Mesenchymal stem cell (in vitro differentiated cells and primary cell): ENCODE data around the gene DBR1.

Experiments
- DNase-seq: peaks from one replicate; pipeline ENCODE4 v3.0.0-alpha.2; 2013
- H2AFZ ChIP-seq: one replicate; pipeline ENCODE4 v1.6.1; 2013; ENCODE audit warnings: low read depth, mild to moderate bottlenecking, control low read depth, inconsistent platforms, low read length, moderate library complexity
- H2AK5ac ChIP-seq: 2 replicates; pipeline ENCODE4 v1.6.1; 2013; ENCODE audit warnings: low read length, moderate library complexity, mild to moderate bottlenecking, inconsistent platforms; ENCODE audit not compliant: severe bottlenecking
- H2BK120ac ChIP-seq: one replicate; pipeline ENCODE4 v1.6.1; 2013; ENCODE audit warnings: low read depth, mild to moderate bottlenecking, inconsistent platforms, low read length, moderate library complexity
- H2BK12ac ChIP-seq, 2 experiments: one replicate each; pipeline ENCODE4 v1.6.1; 2013; ENCODE audit warnings: inconsistent platforms in 2 of 2, low read length in 2 of 2, mild to moderate bottlenecking in 2 of 2, moderate library complexity in 2 of 2, control low read depth in 1 of 2
- H2BK15ac ChIP-seq: one replicate; pipeline ENCODE4 v1.6.1; 2013; ENCODE audit warnings: mild to moderate bottlenecking, low read depth, inconsistent platforms; ENCODE audit not compliant: poor library complexity, severe bottlenecking
- H2BK5ac ChIP-seq: 2 replicates; pipeline ENCODE4 v1.6.1; 2013; ENCODE audit warnings: low read depth, mild to moderate bottlenecking, low read length, control low read depth, inconsistent platforms; ENCODE audit not compliant: poor library complexity, severe bottlenecking
- H3K14ac ChIP-seq, 2 experiments: one replicate each; pipeline ENCODE4 v1.6.1; 2013; ENCODE audit warnings: inconsistent platforms in 2 of 2, low read length in 2 of 2, control low read depth in 1 of 2, mild to moderate bottlenecking in 1 of 2, moderate library complexity in 1 of 2
- H3K18ac ChIP-seq, 2 experiments: one replicate each; pipeline ENCODE4 v1.6.1; 2013; ENCODE audit warnings: inconsistent platforms in 2 of 2, low read length in 2 of 2, control low read depth in 1 of 2, low read depth in 1 of 2, mild to moderate bottlenecking in 1 of 2
- H3K23ac ChIP-seq, 2 experiments: one replicate each; pipeline ENCODE4 v1.6.1; 2013; ENCODE audit warnings: inconsistent platforms in 2 of 2, low read length in 2 of 2, mild to moderate bottlenecking in 2 of 2, moderate library complexity in 2 of 2, control low read depth in 1 of 2
- H3K27ac ChIP-seq: 2 replicates; pipeline ENCODE4 v1.5.1; 2013; ENCODE audit warnings: mild to moderate bottlenecking, moderate library complexity, low read length, control low read depth, inconsistent platforms; ENCODE audit not compliant: poor library complexity, severe bottlenecking
- H3K27me3 ChIP-seq, 2 experiments: 2 replicates each; pipeline versions ENCODE4 v1.6.1 to v1.7.0; 2013; ENCODE audit warnings: low read length in 2 of 2, mild to moderate bottlenecking in 2 of 2, moderate library complexity in 2 of 2, control low read depth in 1 of 2, inconsistent platforms in 1 of 2; ENCODE audit not compliant: control insufficient read depth in 1 of 2, insufficient read depth in 1 of 2
- H3K36me3 ChIP-seq, 2 experiments: 2 replicates each; pipeline versions ENCODE4 v1.6.1 to v1.7.0; 2013; ENCODE audit warnings: low read length in 2 of 2, control low read depth in 1 of 2, inconsistent platforms in 1 of 2, low read depth in 1 of 2, mild to moderate bottlenecking in 1 of 2; ENCODE audit not compliant: insufficient read depth in 2 of 2, control insufficient read depth in 1 of 2
- H3K4ac ChIP-seq, 2 experiments: one replicate each; pipeline ENCODE4 v1.6.1; 2013; ENCODE audit warnings: inconsistent platforms in 2 of 2, low read length in 2 of 2, mild to moderate bottlenecking in 2 of 2, moderate library complexity in 2 of 2, control low read depth in 1 of 2, low read depth in 1 of 2
- H3K4me1 ChIP-seq: 2 replicates; pipeline ENCODE4 v1.6.1; 2013; ENCODE audit warnings: low read depth, low read length, control low read depth; ENCODE audit not compliant: control insufficient read depth, insufficient read depth
- H3K4me2 ChIP-seq: 2 replicates; pipeline ENCODE4 v1.6.1; 2013; ENCODE audit warnings: low read length, mild to moderate bottlenecking, inconsistent platforms; ENCODE audit not compliant: poor library complexity, severe bottlenecking
- H3K4me3 ChIP-seq, 2 experiments: 2 replicates each; pipeline versions ENCODE4 v1.5.1 to v1.7.0; 2013; ENCODE audit warnings: low read length in 2 of 2, mild to moderate bottlenecking in 2 of 2, control low read depth in 1 of 2, low read depth in 1 of 2; ENCODE audit not compliant: insufficient read depth in 1 of 2
- H3K79me1 ChIP-seq: replicated peaks from 2 replicates; pipeline ENCODE4 v1.6.1; 2013; ENCODE audit warnings: mild to moderate bottlenecking, control low read depth, low read length, inconsistent platforms; ENCODE audit not compliant: poor library complexity, severe bottlenecking
- H3K9ac ChIP-seq: 2 replicates; pipeline ENCODE4 v1.7.0; 2013; ENCODE audit warnings: mild to moderate bottlenecking, low read length, moderate library complexity
- H3K9me3 ChIP-seq: 2 replicates; pipeline ENCODE4 v1.7.0; 2013; ENCODE audit warnings: mild to moderate bottlenecking, low read length; ENCODE audit not compliant: control insufficient read depth
- H4K8ac ChIP-seq: one replicate; pipeline ENCODE4 v1.6.1; 2013; ENCODE audit warnings: inconsistent platforms, mild to moderate bottlenecking, low read length, moderate library complexity
- H4K91ac ChIP-seq: one replicate; pipeline ENCODE4 v1.6.1; 2013; ENCODE audit warnings: mild to moderate bottlenecking, low read length, inconsistent platforms
- WGBS: methylation state at CpG from one replicate; pipeline ENCODE4 v1.1.7; 2013; ENCODE audit warnings: mixed read lengths; 5-methylcytosine and 5-hydroxymethylcytosine counted together

Gene DBR1

DNA sequence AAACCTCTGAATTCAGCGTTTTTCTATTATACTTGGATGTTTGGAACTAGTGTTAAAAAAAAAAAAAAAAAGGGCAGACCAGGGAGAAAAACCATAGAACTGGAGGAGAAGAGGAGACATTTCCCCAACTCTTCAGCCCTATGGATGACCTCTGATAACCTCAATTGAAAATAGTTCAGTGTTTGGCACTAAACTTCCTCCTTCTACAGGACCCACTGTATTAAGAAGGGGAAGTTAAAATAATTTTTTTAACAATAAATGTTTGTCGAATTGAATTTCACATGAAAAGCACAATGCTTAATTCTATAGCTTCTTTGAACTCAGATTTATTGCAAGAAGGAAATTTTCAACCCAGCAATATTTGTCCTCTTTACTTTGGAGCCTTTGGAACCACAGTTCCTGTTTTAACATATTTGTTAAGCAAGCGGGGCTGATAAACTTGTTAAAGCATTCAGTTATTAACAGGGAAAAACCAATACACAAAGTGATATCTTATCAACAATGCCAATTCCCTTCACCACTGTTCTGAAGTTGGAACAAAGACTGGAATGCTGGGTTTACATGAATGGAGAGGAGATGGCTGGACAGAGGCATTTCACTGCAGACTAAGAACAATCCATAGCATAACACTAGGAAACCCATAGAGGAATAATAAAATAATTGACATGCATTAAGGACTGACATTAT lies 39.4 kb downstream of the DBR1 start:
- no peak overlapping the region for H3K23ac ChIP-seq
- H4K91ac ChIP-seq = no peak overlapping the region
- H3K9me3 ChIP-seq = no peaks in the 10 kb centered on the region
- H2BK12ac ChIP-seq = no peak overlapping the region
- no peak for DNase-seq
- no peak overlapping the region for H2AK5ac ChIP-seq
- peaks cover 2% of the 10 kb centered on the region for H3K4me1 ChIP-seq
- H3K4ac ChIP-seq = no peak overlapping the region
- H2AFZ ChIP-seq = no peak overlapping the region
- WGBS = 100% methylated on average over 1 of the region's 3 CpGs
- no peak overlapping the region for H2BK15ac ChIP-seq
- no peak overlapping the region for H3K18ac ChIP-seq
- no peak overlapping the region for H2BK120ac ChIP-seq
- no peak overlapping the region for H4K8ac ChIP-seq
- H3K4me3 ChIP-seq = no peak overlapping the region
- H3K4me2 ChIP-seq = no peak overlapping the region
- peaks cover 0 to 5% of the 10 kb centered on the region in 2 experiments for H3K27me3 ChIP-seq
- no peak overlapping the region for H3K9ac ChIP-seq
- no peaks in the 10 kb centered on the region for H3K36me3 ChIP-seq
- no peak overlapping the region for H2BK5ac ChIP-seq
- no peaks in the 10 kb centered on the region for H3K79me1 ChIP-seq
- H3K27ac ChIP-seq = no peak overlapping the region
- H3K14ac ChIP-seq = no peak overlapping the region

DNA sequence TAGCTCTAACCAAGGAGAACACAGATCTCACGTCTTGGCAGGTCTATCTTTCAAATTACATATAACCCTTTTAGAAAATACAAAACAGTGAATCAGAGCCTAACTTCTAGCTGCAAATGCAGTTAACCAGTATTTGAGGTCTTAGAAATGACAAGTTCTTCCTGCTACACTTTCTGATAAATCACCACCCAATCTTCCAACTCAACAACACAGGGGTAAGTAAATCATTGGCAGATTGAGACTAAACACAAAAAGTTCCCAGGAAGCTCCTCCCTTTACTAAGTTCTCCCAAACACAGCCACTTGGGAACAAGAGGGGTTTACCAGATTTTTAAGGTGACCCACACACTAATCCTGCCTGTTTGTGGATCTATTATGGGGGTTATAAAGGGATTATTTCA lies 42.5 kb downstream of the DBR1 start, which contains the start of gene A4GNT:
Gene A4GNT (minus strand): TSS at position 152 of the 400 bp plus-strand sequence. CDS start 1,134 bp downstream, outside the sequence.
- peaks cover 0 to 5% of the 10 kb centered on the region in 2 experiments for H3K27me3 ChIP-seq
- no peak within 1 kb of the TSS for H3K18ac ChIP-seq
- no peak within 1 kb of the TSS for H2AFZ ChIP-seq
- H3K14ac ChIP-seq = no peak within 1 kb of the TSS
- H2BK120ac ChIP-seq = no peak within 1 kb of the TSS
- no peak within 1 kb of the TSS for H3K23ac ChIP-seq
- H3K4me3 ChIP-seq = no peak within 1 kb of the TSS
- no peak within 1 kb of the TSS for H2BK12ac ChIP-seq
- no peaks in the 10 kb centered on the region for H3K79me1 ChIP-seq
- H4K8ac ChIP-seq = no peak within 1 kb of the TSS
- no peaks in the 10 kb centered on the region for H3K9me3 ChIP-seq
- H2AK5ac ChIP-seq = no peak within 1 kb of the TSS
- no peak within 1 kb of the TSS for H2BK5ac ChIP-seq
- H3K4me1 ChIP-seq = peaks cover 2% of the 10 kb centered on the region
- H2BK15ac ChIP-seq = no peak within 1 kb of the TSS
- no peak within 1 kb of the TSS for H3K4me2 ChIP-seq
- H3K9ac ChIP-seq = no peak within 1 kb of the TSS
- H3K4ac ChIP-seq = no peak within 1 kb of the TSS
- no peaks in the 10 kb centered on the region for H3K36me3 ChIP-seq
- DNase-seq = no peak
- no peak within 1 kb of the TSS for H4K91ac ChIP-seq
- 83% methylated on average over 1 of the region's 1 CpG for WGBS
- H3K27ac ChIP-seq = no peak within 1 kb of the TSS

DNA sequence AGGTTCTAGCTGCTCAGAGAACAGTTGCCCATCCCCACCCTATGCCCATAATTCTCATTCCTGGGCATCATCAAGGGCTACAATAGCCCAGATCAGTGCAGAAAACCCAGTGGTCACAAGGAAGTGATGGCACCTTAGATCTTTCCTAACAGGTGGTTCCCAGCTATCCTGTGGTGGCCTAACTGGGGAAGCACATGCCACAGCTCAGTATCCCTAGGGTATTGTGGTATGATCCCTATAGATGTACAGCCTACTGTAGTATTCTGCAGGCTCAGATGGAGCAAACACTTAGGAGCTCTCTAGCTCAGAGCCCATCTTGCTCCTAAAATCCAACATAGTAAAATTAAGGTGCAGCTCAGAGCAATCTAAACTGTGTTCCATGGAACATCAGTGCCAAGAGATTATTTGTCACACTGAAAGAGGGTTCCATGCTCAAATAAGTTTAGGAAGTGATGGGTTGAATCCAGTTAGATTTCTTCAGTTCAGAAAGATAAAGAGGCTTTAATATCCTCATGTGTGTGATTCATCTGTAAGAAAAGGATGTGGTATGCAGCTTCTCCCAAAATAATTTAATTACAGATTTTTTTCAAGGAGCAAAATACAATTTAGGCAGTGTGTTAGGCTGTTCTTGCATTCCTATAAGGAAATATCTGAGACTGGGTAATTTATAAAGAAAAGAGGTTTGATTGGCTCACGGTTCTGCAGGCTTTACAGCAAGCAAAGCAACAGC lies 46.9 kb downstream of the DBR1 start:
- H3K18ac ChIP-seq = no peak overlapping the region
- no peak overlapping the region for H2BK5ac ChIP-seq
- no peak overlapping the region for H3K23ac ChIP-seq
- H3K4me3 ChIP-seq = no peak overlapping the region
- no peak overlapping the region for H3K4ac ChIP-seq
- no peak overlapping the region for H2BK15ac ChIP-seq
- H3K9me3 ChIP-seq = peaks cover 7% of the 10 kb centered on the region
- no peak overlapping the region for H3K9ac ChIP-seq
- H2BK12ac ChIP-seq = no peak overlapping the region
- H2BK120ac ChIP-seq = no peak overlapping the region
- H3K36me3 ChIP-seq = no peaks in the 10 kb centered on the region
- no peak overlapping the region for H3K27ac ChIP-seq
- no peak overlapping the region for H3K14ac ChIP-seq
- no peak for DNase-seq
- no peak overlapping the region for H2AK5ac ChIP-seq
- WGBS = 50% methylated on average over 1 of the region's 1 CpG
- peaks cover 10% of the 10 kb centered on the region for H3K4me1 ChIP-seq
- no peak overlapping the region for H2AFZ ChIP-seq
- H4K91ac ChIP-seq = no peak overlapping the region
- no peak overlapping the region for H3K4me2 ChIP-seq
- H4K8ac ChIP-seq = no peak overlapping the region
- H3K27me3 ChIP-seq = no peaks in the 10 kb centered on the region
- H3K79me1 ChIP-seq = no peaks in the 10 kb centered on the region

DNA sequence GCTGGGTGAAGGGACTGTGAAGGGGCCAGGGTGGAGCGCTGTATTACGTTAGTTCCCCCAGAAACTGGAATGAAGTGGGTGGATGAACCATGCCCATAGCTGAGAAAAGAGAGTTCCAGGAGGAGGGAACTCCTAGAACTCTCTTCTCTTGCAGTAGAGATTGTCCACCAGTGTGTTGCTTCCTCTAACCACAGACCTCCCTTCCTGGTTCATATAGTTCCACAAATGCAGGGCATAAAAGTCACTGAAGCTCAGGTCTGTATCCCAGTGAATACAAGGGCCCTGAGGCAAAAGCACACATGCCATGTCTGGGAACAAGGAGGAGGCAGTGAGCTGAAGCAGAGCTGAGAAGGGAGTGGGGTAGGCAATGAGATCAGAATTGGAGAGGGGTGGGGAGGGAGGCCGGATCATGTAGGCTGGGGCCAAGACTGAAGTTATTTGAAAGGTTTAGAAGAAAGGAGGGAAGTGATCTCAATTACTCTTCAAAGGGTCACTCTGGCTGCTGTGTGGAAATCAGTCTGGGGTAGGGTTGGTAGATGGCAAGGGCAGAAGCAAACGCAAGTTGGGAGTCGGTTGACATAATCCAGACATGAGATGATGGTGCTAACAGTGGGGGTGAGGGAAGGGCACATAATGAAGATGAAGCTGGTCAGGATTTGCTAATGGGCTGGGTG lies 49.0 kb downstream of the DBR1 start:
- peak overlapping the region in 1 of 2 experiments; percentile 55 for H3K14ac ChIP-seq
- no peaks in the 10 kb centered on the region for H3K27me3 ChIP-seq
- 47% methylated on average over 5 of the region's 5 CpGs for WGBS
- no peak overlapping the region for H2BK15ac ChIP-seq
- peak overlapping the region in 1 of 2 experiments; percentile 46 for H3K4me3 ChIP-seq
- H2AFZ ChIP-seq = peak overlapping the region; percentile 61
- H3K18ac ChIP-seq = peak overlapping the region in 1 of 2 experiments; percentile 68
- no peak overlapping the region for H3K23ac ChIP-seq
- H4K8ac ChIP-seq = no peak overlapping the region
- H3K9ac ChIP-seq = peak overlapping the region; percentile 80
- peak overlapping the region; percentile 48 for H3K27ac ChIP-seq
- H2BK5ac ChIP-seq = no peak overlapping the region
- H3K36me3 ChIP-seq = no peaks in the 10 kb centered on the region
- peak overlapping the region; percentile 8 for H2AK5ac ChIP-seq
- H3K4me2 ChIP-seq = no peak overlapping the region
- H3K4me1 ChIP-seq = peaks cover 8% of the 10 kb centered on the region
- H3K4ac ChIP-seq = no peak overlapping the region
- no peak overlapping the region for H4K91ac ChIP-seq
- H3K79me1 ChIP-seq = no peaks in the 10 kb centered on the region
- peaks cover 7% of the 10 kb centered on the region for H3K9me3 ChIP-seq
- peak overlapping the region; percentile 63 to 75 for H2BK12ac ChIP-seq
- DNase-seq = peak; percentile 60
- H2BK120ac ChIP-seq = peak overlapping the region; percentile 71
